ENCODE data around the gene UGT2A1.

DNA sequence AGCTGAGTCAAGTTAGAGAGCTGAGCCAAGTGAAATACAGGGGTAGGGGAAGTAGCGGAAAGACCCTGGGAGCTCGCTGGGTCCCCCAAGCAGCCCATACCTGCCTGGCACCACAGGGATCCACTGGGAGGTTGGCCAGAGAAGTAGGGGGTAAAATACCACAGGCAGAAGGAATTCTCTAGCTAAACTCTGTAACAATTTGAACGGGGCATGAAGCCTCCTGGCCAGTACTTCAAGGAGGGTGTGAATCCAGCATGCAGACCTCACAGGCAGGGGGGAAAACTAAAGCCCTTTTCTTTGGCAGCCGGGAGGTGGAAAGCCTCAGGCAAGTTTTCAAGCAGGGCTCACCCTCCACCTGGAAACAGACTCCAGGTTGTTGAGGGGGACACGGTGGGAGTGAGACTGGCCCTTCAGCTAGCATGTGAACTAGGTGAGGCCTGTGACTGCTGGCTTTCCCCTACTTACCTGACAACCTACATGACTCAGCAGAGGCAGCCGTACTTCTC is 3.7 kb upstream of the UGT2A1 start:
- no peak for TF ChIP-seq TARDBP (IDR thresholded peaks at IDR 0.05)
- no peak for TF ChIP-seq FOXA1 (IDR thresholded peaks at IDR 0.05)
- no peak for TF ChIP-seq ELF4 (IDR thresholded peaks at IDR 0.05)
- no peak for TF ChIP-seq L3MBTL2 (conservative IDR thresholded peaks at IDR 0.05)
- TF ChIP-seq NFRKB (IDR thresholded peaks at IDR 0.05) = no peak
- TF ChIP-seq LEF1 (IDR thresholded peaks at IDR 0.05; ENCODE audit: borderline replicate concordance) = no peak
- no peak for TF ChIP-seq SP1 (IDR thresholded peaks at IDR 0.05)
- TF ChIP-seq FOXM1 (IDR thresholded peaks at IDR 0.05; ENCODE audit: borderline replicate concordance) = no peak
- no peak for TF ChIP-seq CTBP1 (IDR thresholded peaks at IDR 0.05; ENCODE audit: borderline replicate concordance)

All from HEK293T (cell line).